Measurements from ENCODE around the gene LAD1. TPM values are rescaled to one million over a fixed set of nuclear protein-coding genes. Genes with fewer than 3 reads are reported as not detected.

LAD1 gene
- total RNA-seq, 1 experiment from 2014 or later: 30.1 TPM

DNA sequence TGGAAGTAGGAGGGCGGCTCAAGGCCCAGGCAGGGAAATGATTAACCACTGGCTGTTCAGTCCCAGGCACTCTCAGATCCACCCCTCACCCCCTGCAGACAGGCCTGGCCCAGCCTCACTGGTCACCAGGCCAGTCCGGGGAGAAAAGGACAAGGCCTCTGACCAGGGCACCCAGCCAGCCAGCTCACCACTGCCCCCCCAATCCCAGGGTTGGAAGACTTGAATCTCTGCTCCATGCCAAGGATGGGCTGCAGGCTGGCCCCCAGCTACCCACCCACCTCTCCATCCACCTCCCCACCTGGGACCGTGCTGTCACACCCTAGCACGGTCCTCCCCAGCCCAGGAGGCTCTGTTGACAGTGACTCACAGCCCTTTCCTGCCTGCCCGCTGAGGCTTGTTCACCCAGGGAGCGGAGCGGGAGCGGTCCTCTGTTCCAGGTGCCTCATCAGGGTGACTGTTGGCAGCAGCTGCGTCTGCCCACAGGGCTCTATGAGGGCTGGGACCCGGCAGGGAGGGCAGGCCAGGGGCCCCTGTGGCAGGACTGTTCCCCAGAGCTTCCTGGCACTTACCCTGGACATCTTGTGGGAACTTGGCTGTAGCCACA lies 2.2 kb downstream of the LAD1 start:
- peaks cover 2% of the 10 kb centered on the region for H4K20me1 ChIP-seq (ENCODE audit: control insufficient read depth, insufficient read depth, insufficient read length)
- no peak overlapping the region for H2AK5ac ChIP-seq (ENCODE audit: insufficient read length, low read length)
- no peak overlapping the region for H2BK15ac ChIP-seq (ENCODE audit: low read depth, low read length)
- no peak overlapping the region for H2BK20ac ChIP-seq (ENCODE audit: low read depth, low read length, poor library complexity, severe bottlenecking)
- H3T11ph ChIP-seq (ENCODE audit: low read length): no peak overlapping the region
- WGBS (ENCODE audit: extremely low coverage, insufficient read length, low lambda C conversion rate): no CpG with 5 or more reads among the region's 10 CpGs
- no peak for DNase-seq
- no peak overlapping the region for H3K14ac ChIP-seq (ENCODE audit: insufficient read depth, low read length)
- no peak overlapping the region for H3K4me3 Mint-ChIP-seq
- H3K23me2 ChIP-seq (ENCODE audit: insufficient read length, low read depth, low read length, poor library complexity, severe bottlenecking): peaks cover 16% of the 10 kb centered on the region
- no peak overlapping the region for H3K4ac ChIP-seq (ENCODE audit: low read depth, low read length)
- no peak overlapping the region for H3K4me2 ChIP-seq (ENCODE audit: insufficient read depth, insufficient read length, low read length)
- no peak overlapping the region for H2BK5ac ChIP-seq (ENCODE audit: insufficient read length, low read length)
- H4K91ac ChIP-seq (ENCODE audit: insufficient read length, low read depth, low read length): no peak overlapping the region
- H3K79me1 ChIP-seq (ENCODE audit: insufficient read depth, low read depth, low read length, poor library complexity, severe bottlenecking): no peaks in the 10 kb centered on the region
- H3K36me3 Mint-ChIP-seq (ENCODE audit: insufficient read depth in 1 of 3, low read depth in 3 of 3): peaks cover 0 to 3% (median 0%) of the 10 kb centered on the region in 3 experiments; a peak in 2 of 7 replicates
- H4K5ac ChIP-seq (ENCODE audit: insufficient read length, low read depth, low read length): no peak overlapping the region
- no peak overlapping the region for H3K18ac ChIP-seq (ENCODE audit: insufficient read length, low read depth, low read length)
- H2BK12ac ChIP-seq (ENCODE audit: insufficient read length, low read depth, low read length): no peak overlapping the region
- H2AFZ ChIP-seq (ENCODE audit: low read length): no peak overlapping the region
- TF ChIP-seq, protein P1, sequence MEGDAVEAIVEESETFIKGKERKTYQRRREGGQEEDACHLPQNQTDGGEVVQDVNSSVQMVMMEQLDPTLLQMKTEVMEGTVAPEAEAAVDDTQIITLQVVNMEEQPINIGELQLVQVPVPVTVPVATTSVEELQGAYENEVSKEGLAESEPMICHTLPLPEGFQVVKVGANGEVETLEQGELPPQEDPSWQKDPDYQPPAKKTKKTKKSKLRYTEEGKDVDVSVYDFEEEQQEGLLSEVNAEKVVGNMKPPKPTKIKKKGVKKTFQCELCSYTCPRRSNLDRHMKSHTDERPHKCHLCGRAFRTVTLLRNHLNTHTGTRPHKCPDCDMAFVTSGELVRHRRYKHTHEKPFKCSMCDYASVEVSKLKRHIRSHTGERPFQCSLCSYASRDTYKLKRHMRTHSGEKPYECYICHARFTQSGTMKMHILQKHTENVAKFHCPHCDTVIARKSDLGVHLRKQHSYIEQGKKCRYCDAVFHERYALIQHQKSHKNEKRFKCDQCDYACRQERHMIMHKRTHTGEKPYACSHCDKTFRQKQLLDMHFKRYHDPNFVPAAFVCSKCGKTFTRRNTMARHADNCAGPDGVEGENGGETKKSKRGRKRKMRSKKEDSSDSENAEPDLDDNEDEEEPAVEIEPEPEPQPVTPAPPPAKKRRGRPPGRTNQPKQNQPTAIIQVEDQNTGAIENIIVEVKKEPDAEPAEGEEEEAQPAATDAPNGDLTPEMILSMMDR (conservative IDR thresholded peaks at IDR 0.05): no peak
- H3K23ac ChIP-seq (ENCODE audit: insufficient read length, low read depth, low read length): no peak overlapping the region
- H2BK120ac ChIP-seq (ENCODE audit: low read depth, low read length, poor library complexity, severe bottlenecking): no peak overlapping the region
- no peaks in the 10 kb centered on the region for H3K4me1 ChIP-seq (ENCODE audit: insufficient read depth, low read length)
- no peaks in the 10 kb centered on the region for H3K79me2 ChIP-seq (ENCODE audit: insufficient read depth, low read length)
- H3K56ac ChIP-seq (ENCODE audit: insufficient read length, low read depth, low read length): no peak overlapping the region
- H3K4me1 Mint-ChIP-seq: peaks cover 52 to 55% of the 10 kb centered on the region in 2 experiments
- no peaks in the 10 kb centered on the region for H3K9me3 ChIP-seq (ENCODE audit: control insufficient read depth, low read depth, low read length)
- H3K9ac ChIP-seq (ENCODE audit: extremely low read depth, insufficient read length, low read length): no peak overlapping the region
- H4K8ac ChIP-seq (replicated peaks; ENCODE audit: insufficient read length, low read depth, low read length): no peak overlapping the region
- H3K27me3 Mint-ChIP-seq (ENCODE audit: low read depth): peaks cover 22% of the 10 kb centered on the region
- H3K27ac ChIP-seq (ENCODE audit: insufficient read length, low read depth, low read length): no peak overlapping the region
- H3K9me3 Mint-ChIP-seq: no peaks in the 10 kb centered on the region; a peak in 1 of 5 replicates
- H3K27me3 ChIP-seq (ENCODE audit: insufficient read depth, low read length): peaks cover 5% of the 10 kb centered on the region; the same call in 1 of the 2 replicates
- no peak overlapping the region for H3K27ac Mint-ChIP-seq
